Activated T-helper 1 cell treated with anti-CD3 and anti-CD28 coated beads, Interleukin-2, amount 50 U/mL, for 16 hours (primary cell): ENCODE data around the gene ENTREP3.

Experiments used
- DNase-seq, 2 donors: peaks; one replicate each; pipeline ENCODE4 v3.0.0-alpha.2; 2020; ENCODE audit warnings: low read depth in 1 of 2, low spot score in 1 of 2

ENTREP3 gene

GRCh38 chr1:155202731-155203515, 52.4 kb downstream of the ENTREP3 start:
- no peak for DNase-seq

DNA sequence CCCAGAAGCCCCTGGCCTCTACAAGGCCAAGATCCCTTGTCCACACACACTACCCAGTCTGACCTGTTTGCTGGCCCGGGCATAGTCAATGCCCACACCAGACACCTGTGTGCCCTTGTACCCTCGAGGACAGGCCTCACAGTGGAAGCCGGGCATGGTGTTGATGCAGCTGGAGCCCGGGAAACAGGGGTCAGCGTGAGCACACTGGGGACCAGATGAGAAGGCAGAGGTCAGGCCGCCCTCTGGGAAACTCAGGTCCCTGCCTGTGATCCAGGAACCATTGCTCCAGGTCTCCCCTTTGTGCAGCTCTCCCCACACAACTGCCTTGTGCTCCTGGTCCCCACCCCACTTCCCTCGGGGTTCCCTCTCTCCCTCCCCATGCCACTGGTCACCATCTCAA, 53.1 kb downstream of the ENTREP3 start:
- DNase-seq: no peak

DNA sequence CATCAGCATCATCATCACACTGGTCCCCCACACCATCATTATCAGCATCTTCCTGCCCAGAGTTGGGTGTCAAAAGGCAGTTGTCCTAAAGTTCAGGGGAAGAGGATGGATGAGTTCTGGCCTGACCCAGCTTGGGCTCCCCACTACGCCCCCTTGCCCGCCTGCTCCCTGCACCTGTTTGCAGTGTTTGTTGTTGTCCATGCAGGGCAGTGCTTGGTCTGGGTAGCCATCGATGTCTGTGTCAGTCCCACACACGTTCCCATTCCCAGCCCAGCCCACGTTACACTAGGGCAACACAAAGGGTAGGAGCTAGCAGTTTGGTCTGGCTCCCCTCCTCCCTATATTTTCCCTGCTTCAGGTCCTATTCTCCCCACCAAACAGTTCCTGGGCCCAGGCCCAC, 54.4 kb downstream of the ENTREP3 start:
- DNase-seq: no peak

- DNase-seq: no peak
Measured at GRCh38 chr1:155199792-155200191, 55.5 kb downstream of the ENTREP3 start.

GRCh38 chr1:155198547-155198906, 56.8 kb downstream of the ENTREP3 start:
- no peak for DNase-seq

- no peak for DNase-seq
Measured at GRCh38 chr1:155197901-155198546, 57.3 kb downstream of the ENTREP3 start.
